Embryonic facial prominence (tissue), 1 donor: Measurements from ENCODE around the gene IQCH.

Experiments
- DNase-seq: peaks from one replicate; pipeline ENCODE4 v3.0.0-alpha.2; 2016; ENCODE audit errors: extremely low spot score

The IQCH gene

DNA sequence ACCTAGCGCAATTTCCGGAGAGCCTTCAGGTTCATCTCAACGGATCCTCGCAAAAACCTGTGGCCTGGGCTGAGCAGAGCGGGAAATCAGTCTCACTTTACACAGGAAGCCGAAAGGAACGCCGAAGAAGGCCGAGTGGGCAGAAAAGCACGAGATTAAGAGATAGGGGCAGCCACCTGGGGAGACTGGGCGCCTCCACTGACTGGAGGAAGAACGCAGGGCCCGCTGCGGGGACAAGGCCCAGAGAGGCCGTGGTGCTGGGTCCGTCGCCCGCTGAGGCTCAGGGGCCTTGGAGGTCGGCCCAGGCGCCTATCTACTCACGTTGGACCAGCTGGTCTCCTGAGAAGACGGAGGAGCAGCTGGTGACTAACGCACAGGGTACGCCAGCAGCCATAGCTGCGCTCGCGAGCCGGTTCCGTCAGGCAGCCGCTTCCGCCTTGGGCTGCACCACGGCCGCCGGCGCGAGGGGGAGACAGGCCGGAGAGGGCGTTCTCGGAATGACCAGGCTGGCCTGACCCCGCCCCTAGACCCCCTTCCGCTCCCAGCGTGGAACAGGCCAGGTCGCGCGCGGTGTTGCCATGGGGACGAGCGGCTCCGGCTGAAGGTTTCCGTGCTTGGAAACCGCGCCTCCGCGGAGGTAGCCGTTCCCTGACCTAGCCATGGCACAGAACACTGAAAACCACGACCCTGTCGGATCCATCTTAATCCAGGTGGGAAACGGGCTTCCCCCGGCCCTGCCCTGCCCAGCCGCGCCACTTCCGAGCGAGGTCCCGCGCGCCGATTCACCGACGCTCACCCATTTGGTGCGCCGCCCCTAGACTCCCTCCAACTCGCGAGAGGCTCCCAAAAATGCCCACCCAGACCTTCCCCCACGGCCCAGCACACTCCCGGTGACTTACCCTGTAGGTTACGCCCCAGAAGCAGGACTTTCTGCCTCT is at the start of gene IQCH, which contains the start of gene AAGAB:
TSS of gene IQCH (plus strand) at position 549 of the 938 bp plus-strand sequence. CDS start at position 660, 111 bp downstream.
TSS of gene AAGAB (minus strand) at position 424 of the 938 bp plus-strand sequence. CDS start at position 394, 30 bp downstream.
- peak; percentile 88 for DNase-seq

DNA sequence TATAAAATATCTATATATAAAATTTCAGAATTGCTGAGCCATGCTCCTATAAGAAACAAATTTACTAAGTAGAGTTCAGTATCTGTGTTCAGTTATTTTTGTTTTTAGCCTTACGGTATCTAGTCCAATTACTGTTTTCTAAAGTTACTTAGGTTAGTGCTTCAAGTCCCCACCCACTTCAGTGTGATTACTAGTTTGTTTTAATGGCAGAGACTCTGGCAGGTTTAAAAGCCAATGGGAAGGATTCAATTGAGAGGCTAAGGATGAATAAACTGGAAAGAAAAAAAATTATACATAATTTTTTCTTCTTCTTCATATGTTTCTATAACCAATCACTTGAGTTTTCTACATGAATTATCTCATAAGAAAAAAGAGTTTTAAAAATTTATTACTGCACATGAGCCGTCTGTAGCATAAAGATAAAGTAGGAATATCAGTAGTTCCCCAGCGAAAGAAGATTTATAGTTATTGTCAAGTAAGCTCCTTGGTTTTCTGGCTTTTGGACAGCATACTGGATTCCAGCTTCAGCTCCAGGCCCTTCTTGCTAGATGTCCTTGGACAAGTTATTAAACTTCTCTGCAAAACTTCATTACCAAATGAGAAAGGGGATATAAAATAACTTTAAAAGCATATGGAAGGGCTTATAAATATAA is 46.9 kb upstream of the IQCH start:
- DNase-seq, result no peak

DNA sequence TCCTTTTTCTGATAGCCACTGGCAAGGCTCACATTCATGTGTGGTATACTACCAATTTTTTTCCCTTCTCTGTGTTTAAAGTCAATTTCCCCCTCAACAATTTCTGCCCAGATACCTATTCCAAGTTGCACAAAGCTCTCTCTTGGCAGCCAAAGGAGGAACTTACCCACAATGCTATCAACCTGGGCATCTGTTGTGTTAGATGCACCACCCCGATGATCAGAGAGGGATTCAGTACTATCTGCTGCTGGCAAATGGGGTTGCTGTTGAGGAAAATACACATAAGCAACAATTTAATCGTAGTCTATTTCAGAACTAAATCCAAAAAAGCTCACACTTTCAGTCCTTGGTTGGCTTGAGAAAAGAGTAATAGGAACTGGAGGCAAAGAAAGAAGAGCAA is 46.2 kb upstream of the IQCH start:
- DNase-seq, result no peak

DNA sequence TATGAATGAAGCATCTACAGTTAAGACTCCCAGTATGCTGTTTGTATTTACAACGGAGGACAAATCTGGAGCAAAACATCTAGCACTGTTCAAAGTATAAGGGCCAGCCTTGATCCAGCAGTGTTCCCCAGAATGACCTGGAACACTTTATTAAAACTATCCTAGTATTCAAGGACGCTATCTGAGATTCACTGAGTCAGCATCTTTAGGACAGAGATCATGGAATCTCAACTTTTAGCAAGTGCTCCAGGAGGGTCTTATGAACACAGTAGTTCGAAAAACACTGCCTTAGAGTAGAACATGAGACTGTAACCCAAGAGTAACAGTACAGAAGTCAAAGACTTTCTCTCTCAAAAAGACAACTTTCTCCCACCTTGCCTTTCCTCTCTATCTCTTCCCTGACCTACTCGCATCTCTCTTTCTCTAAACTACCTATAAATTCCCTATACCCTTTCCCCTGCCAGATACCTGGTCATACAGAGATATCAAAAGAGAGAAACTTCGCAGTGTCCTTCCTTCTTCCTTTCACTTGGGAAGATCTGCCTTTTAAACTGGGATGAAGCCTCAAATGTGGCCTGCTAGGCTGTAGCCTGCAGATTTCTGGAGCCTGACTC is 43.9 kb upstream of the IQCH start:
- no peak for DNase-seq

DNA sequence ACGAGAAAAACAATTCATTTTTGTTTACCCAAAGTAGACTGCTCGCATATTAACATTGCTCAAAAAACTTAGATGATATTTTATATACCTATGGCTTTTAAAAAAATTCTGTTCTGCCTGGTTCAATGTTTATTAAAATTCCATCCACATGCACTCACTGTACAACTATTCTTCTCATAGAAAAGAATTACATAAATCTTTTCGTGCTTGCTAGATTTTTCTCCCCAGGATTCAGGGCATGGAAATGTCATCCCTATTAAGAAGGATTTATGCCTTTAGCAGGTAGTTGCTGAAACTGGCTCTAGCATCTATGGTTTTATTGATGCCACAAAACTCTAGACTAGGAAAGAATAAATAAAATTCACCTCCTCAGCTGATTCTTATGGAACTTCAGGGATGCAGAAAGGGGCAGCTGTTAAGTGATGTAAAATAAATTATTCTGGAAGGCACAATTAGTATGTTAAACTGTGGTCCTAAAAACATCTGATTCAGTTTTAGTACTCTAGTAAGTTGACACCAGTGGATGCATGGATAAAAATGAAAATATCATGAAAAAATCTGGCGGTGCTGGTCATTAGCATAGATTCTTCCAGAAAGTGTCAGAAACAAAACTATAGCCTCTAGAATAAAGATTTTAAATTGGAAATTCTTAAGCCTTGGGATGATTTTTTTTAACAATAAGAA is 41.8 kb upstream of the IQCH start:
- DNase-seq, result no peak

DNA sequence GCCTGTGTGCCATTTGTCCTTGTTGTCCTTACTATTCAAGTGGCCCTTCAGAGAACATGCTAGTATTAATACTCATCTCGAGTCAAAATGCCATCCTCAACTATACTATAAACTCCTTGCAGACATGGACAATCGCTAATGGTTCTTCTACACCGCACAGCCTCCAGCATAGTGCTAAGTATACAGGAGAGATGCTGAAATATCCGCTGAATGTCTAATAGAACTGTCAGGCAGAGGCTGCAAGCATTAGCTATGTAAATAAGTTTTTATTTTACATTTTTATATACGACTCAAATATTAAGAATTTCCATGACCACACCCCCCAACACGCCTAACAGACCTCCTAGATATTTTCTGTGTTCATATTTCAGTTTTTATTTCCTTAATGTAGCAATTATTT is 39.5 kb upstream of the IQCH start:
- no peak for DNase-seq

DNA sequence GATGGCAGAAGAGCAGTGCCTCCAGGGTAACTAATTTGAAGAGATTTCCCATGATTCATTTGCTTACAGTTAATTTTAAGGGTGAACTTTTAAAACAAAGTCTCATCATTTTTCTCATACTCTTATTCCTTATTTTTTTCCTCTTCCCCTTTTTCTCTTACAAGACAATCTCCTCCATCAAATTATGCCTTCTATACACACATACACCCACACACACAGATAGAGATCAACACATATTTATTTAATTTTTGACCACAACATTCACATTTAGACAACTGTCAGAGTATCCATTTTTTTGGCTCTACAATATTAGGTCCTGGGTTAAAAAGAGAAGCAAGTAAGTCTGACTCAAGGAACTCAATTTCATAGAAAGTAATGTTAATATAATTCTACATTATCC is 37.7 kb upstream of the IQCH start:
- no peak for DNase-seq

DNA sequence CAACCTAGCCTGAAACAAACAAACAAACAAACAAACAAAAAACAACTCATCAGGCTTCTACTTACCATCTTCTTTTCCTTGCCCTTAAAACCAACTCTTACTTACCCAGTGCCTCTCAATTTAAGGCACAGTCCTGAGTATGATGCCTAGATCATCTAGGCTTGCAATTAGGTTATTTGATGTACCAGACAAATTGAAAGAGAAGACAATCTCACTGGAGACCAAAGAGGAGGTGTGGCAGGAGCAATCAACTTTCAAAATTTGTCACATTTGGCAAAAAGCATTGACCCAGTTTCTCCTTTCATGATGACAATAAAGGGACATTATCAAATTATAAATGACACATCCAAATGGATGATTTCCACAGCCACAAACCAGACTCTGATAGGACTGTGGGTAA is 36.2 kb upstream of the IQCH start:
- DNase-seq, result no peak

DNA sequence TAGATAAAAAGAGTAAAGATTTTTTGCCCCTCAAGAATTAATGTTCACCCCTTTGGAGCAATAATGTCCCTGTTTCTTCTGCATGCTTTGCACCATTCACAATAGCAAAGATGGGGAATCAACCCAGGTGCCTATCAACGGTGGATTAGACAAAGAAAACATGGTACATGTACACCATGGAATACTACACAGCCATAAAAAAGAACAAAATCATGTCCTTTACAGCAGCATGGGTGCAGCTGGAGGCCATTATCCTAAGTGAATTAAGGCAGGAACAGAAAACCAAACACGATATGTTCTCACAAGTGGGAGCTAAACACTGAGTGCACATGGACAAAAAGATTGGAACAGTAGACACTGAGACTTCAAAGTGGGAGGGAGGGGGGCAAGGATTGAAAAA is 35.3 kb upstream of the IQCH start:
- DNase-seq, result no peak

DNA sequence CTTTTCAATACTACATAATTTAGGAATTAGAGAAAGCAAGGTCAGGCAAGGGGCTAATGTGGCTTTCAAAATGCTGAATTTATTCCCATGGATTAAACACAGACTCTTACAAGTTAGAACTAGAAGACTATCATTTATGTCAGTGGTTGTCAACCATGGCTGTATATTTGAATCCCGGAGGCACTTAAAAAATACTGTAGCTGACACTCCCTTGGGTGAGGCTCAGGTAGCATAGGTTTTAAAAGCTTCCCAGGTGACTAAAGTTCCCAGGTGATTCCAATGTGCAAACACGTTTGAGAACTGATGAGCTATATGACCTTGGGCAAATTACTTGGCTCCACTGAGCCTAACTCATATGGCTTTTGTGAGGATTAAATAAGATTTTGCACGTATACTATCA is 29.7 kb upstream of the IQCH start:
- no peak for DNase-seq

DNA sequence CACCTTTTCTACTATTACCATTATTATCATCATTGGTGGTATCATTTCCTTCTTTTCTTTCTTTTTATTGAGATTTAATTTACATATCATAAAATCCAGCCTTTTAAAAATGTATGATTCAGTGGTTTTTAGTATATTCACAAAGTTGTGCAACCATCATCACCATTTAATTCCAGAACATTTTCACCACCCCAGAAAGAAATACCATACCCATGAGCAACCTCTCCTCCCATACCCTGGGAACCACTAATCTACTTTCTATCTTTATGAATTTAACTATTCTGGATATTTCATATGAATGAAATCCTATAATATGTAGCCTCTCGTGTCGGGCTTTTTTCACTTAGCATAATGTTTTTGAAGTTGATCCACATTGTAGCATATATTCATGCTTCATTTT is 29.2 kb upstream of the IQCH start:
- no peak for DNase-seq

DNA sequence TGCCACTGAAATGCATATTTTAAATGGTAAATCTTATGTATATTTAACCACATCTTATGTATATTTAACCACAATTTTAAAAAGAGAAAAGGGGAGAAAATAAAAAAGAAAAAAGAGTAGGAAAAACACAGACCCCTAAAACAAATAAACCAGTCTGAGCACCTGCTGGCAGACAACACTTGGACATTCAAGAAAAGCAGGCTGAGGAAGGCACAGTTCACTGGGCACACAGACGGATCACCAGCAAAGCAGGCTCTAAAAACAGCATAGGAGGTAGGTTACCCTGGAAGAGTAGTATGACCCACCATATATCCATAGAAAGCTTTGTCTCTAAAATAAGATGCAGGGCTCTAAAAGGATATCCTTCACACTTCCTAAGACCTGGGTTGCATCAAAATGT is 27.2 kb upstream of the IQCH start:
- no peak for DNase-seq

DNA sequence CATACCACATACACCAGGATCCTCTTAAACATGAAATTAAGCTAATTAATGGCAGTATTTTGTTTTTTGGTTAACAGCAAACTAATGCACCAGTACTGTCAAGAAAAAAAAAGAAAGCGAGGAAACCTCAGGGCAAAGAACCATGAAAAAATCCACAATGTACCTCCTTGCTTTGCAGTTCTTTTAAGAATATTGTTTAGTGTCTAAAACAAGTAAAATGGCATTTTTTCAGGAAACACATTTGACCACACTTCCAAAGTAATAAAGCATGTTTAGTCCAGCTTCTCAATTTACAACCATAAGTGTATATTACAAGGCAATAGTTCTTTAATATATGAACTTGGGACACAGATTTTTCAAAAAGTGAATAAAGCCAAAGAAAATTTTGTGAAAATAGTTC is 26.7 kb upstream of the IQCH start:
- DNase-seq, result no peak

DNA sequence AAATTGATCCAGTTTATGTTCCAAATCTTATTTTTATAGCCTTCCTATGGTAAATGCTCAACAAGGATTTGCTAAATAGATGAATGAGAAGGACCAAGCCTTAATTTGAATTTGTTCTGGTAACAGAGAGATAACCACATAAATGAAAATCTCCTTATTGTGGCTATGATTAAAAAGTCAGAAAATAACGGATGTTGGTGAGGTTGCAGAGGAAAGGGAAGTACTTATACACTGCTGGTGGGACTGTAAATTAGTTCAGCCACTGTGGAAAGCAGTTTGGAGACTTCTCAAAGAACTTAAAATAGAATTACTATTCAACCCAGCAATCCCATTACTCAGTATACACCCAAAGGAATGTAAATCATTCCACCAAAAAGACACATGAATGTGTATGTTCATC is 26.3 kb upstream of the IQCH start:
- no peak for DNase-seq

DNA sequence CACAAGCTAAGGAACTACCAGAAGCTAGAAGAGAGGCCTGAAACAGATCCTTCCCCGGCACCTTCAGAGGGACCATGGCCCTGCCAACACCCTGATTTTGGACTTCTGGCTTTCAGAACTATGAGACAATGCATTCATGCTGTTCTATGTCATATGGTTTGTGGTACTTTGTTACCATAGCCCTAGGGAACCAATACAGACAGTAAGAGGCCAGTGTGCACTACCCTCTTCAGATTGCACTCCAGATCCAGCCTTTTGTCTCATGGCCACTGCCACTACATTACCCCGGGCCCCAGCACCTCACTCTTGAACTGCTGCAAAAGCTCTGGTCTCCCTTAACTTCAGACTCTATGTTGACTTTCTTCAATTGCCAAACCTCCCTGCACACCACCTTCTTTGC is 24.1 kb upstream of the IQCH start:
- DNase-seq, result no peak

DNA sequence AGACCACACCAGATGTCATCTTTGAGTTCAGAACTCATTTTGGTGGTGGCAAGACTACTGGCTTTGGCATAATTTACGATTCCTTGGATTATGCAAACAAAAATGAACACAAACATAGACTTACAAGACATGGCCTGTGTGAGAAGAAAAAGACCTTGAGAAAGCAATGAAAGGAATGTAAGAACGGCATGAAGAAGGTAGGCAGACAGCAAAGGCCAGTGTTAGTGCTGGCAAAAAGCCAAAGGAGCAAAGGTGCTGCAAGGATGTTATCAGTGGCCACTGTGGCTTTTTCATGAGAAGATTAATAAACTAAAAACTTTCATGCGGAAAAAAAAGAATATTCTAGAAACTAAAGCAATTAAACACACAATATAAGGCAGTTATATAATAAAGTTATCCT is 22.0 kb upstream of the IQCH start:
- no peak for DNase-seq

DNA sequence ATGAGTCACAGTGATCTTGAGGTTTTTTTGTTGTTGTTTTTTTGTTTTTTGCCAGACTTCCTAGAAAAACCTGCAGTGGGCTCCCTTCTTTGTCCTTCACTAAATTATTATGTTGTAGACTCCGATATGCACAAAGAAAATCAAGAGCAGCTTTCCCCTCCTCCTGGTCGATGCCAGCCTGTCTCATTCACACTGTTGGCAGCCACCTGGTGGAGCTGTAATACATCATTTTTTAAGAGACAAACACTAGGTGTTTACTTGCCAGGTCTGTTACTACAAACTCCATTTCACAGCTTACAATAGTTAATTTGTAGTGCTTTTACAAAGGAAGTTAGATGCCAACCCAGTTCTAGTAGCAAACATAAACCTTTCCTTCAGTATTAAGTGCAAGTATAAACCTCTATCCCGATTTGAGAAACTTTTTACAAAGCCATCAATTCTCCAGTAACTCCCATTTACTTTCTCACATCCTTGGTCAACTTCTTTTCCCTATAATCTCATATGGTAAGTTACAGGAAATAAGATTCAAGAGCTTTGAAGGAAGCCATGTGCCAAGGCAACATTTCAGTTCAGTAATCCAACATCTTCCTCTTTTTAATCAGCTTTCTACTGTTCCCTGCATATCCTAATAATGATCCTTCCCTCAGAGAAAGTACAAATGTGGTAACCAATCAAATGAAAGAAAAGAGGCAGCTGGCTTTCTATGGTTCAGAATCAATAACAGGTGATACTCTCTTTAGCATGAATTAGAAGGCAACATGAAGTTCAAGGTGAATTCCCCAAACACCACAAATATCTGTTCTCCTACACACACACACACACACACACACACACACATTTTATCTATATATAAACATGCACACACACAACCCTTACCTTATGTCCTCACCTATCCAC is 14.1 kb upstream of the IQCH start:
- DNase-seq, result no peak

DNA sequence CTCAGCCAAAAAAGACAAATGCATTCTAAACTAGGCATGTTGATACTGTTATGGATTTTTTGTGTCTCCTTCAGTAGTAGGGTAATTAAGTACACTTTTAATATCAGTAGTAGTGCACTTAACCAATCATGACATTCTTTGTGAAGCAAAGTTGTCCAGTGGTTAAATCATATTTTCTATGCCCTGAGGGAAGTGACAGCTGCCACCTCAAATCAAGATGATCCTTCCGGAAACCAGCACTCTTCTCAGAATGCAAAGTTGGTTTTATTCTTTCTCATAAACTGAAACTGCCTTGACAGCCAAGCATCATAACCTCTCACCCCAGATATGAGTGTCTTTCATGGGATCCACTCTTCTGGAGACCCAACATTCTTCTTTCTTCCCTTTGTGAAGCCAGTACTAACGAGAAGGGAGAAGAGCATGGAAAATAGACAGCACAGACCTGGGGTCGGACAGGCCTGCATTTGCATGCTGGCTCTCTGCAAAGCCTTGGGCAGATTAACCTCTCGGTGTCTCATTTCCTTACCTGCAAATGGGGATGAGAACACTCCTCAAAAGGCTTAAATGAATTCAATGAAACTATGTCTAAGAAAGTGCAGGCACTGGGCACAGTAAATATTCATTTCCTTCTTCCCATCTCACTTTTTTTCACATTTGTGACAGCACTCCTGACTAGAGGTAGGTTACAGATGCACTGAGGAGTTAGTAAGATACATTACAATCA is 13.3 kb upstream of the IQCH start:
- no peak for DNase-seq

DNA sequence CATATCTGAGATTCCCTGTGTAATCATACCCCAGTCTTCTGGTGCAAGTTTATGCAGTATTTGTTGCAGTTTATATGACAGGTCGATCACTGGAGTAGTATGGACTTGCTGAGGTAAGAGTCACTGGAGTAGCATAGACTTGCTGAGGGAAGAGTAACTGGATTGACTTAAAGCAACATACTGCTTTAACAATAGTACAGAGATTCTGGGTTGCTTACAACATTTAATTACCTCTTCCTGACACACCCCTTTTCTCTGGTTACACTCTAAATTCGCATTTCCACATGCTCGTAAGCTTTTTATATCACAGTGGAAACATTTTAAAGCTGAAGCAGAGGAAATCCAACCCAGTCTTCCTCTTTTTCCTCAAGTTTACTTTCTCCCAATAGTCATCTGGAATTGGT is 11.9 kb upstream of the IQCH start:
- DNase-seq, result peak; percentile 34

DNA sequence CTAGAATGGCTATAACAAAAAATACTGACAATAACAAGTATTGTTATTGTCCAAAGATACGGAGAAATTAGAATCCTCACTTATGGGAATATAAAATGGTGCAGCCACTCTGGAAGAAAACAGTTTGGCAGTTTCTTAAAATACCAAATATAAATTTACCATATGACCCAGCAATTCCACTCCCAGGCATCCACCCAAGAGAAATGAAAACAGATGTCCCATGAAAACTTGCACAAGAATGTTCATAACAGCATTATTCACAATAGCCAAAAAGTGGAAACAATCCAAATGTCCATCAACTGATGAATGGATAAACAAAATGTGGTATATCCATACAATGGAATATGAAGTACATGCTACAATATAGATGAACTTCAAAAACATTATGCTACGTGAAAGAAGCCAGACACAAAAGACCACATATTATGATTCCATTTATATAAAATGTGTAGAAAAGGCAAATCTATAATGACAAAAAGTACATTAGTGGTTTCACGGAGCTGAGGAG is 9.6 kb upstream of the IQCH start:
- DNase-seq, result no peak
